IMR-90 (cell line): ENCODE measurements around the gene MUC5B. TPM values are rescaled to one million over a fixed set of nuclear protein-coding genes. Genes with fewer than 3 reads are reported as not detected.

Experiments
- ATAC-seq: fragments of 200-7000 bp; cut with Tn5 transposase; 2 replicates; pipeline ENCODE4 v1.9.1; 2020; ENCODE audit warnings: low read depth, mild to moderate bottlenecking, moderate library complexity
- BruUV-seq: library from RNA; stranded (reverse); fragments of 400-500 nt; replicated peaks from 2 replicates; lab custom pipeline; 2021; lab: Mats Ljungman, UMichigan
- CTCF ChIA-PET: fragments of 300-600 bp; formaldehyde crosslinking; extraction: SDS; loops from one replicate; lab custom pipeline; 2021; ENCODE audit warnings: antibody characterized with exemption; lab: Yijun Ruan, JAX
- POLR2A ChIA-PET: fragments of 300-600 bp; sonication (Branson Sonifier 250); formaldehyde crosslinking; loops from one replicate; lab custom pipeline; 2022; ENCODE audit warnings: antibody characterized with exemption; ENCODE audit not compliant: unreplicated experiment; lab: Charles Lee
- DNase-seq: peaks from one replicate; pipeline ENCODE4 v3.0.0; 2013
- H2AFZ ChIP-seq: replicated peaks from 2 replicates; pipeline ENCODE3; 2013; ENCODE audit warnings: low read length, mild to moderate bottlenecking; ENCODE audit not compliant: poor library complexity
- H2AK5ac ChIP-seq: 2 replicates; pipeline ENCODE4 v1.6.1; 2013; ENCODE audit warnings: low read depth, low read length, inconsistent platforms
- H2AK9ac ChIP-seq: replicated peaks from 2 replicates; pipeline ENCODE3; 2013; ENCODE audit warnings: mild to moderate bottlenecking, low read depth, low read length, moderate library complexity; ENCODE audit not compliant: poor library complexity
- H2BK120ac ChIP-seq: 2 replicates; pipeline ENCODE4 v1.6.1; 2013; ENCODE audit warnings: low read depth, low read length, inconsistent platforms
- H2BK15ac ChIP-seq: 3 replicates; pipeline ENCODE4 v1.6.1; 2013; ENCODE audit warnings: low read depth, low read length, inconsistent platforms
- H2BK20ac ChIP-seq: 2 replicates; pipeline ENCODE4 v1.6.1; 2013; ENCODE audit warnings: low read depth, mild to moderate bottlenecking, inconsistent platforms, low read length, moderate library complexity
- H2BK5ac ChIP-seq: 2 replicates; pipeline ENCODE4 v1.6.1; 2013; ENCODE audit warnings: mild to moderate bottlenecking, low read depth, low read length, inconsistent platforms; ENCODE audit not compliant: poor library complexity, severe bottlenecking
- H3K14ac ChIP-seq: replicated peaks from 2 replicates; pipeline ENCODE4 v1.6.1; 2013; ENCODE audit warnings: low read depth, low read length, inconsistent platforms
- H3K18ac ChIP-seq: 2 replicates; pipeline ENCODE4 v1.6.1; 2013; ENCODE audit warnings: low read depth, low read length, control low read depth
- H3K23ac ChIP-seq: 2 replicates; pipeline ENCODE4 v1.6.1; 2013; ENCODE audit warnings: low read depth, low read length, inconsistent platforms
- H3K27ac ChIP-seq: 2 replicates; pipeline ENCODE4 v1.5.1; 2013; ENCODE audit warnings: mild to moderate bottlenecking, control low read depth, low read length; ENCODE audit not compliant: insufficient read depth
- H3K27me3 ChIP-seq: 2 replicates; pipeline ENCODE4 v1.6.1; 2013; ENCODE audit warnings: low read length; ENCODE audit not compliant: control insufficient read depth, insufficient read depth
- H3K36me3 ChIP-seq: 2 replicates; pipeline ENCODE4 v1.6.1; 2013; ENCODE audit warnings: low read length, mixed read lengths; ENCODE audit not compliant: control insufficient read depth, insufficient read depth
- H3K4ac ChIP-seq: 2 replicates; pipeline ENCODE4 v1.6.1; 2013; ENCODE audit warnings: low read depth, low read length, inconsistent platforms
- H3K4me1 ChIP-seq: 2 replicates; pipeline ENCODE4 v1.6.1; 2013; ENCODE audit warnings: low read length, mixed read lengths; ENCODE audit not compliant: control insufficient read depth, insufficient read depth
- H3K4me2 ChIP-seq: 2 replicates; pipeline ENCODE4 v1.6.1; 2013; ENCODE audit warnings: low read depth, mild to moderate bottlenecking, control low read depth, low read length, moderate library complexity
- H3K4me3 ChIP-seq: 2 replicates; pipeline ENCODE4 v1.5.1; 2013; ENCODE audit warnings: low read depth, mild to moderate bottlenecking, control low read depth, low read length, moderate library complexity; ENCODE audit not compliant: insufficient read depth
- H3K56ac ChIP-seq: 2 replicates; pipeline ENCODE4 v1.6.1; 2013; ENCODE audit warnings: low read length, inconsistent platforms; ENCODE audit not compliant: insufficient read depth; ENCODE audit errors: extremely low read depth
- H3K79me1 ChIP-seq, 2 experiments: 2 replicates each; pipeline ENCODE4 v1.6.1; 2013; ENCODE audit warnings: low read length in 2 of 2, inconsistent platforms in 1 of 2, low read depth in 1 of 2
- H3K9ac ChIP-seq: 2 replicates; pipeline ENCODE4 v1.6.1; 2013; ENCODE audit warnings: low read depth, low read length, control low read depth
- H3K9me1 ChIP-seq: 2 replicates; pipeline ENCODE4 v1.6.1; 2013; ENCODE audit warnings: low read length, inconsistent platforms; ENCODE audit not compliant: insufficient read depth
- H3K9me3 ChIP-seq: 2 replicates; pipeline ENCODE4 v1.6.1; 2013; ENCODE audit warnings: low read length; ENCODE audit not compliant: control insufficient read depth, insufficient read depth
- H4K20me1 ChIP-seq: 2 replicates; pipeline ENCODE4 v1.6.1; 2013; ENCODE audit warnings: low read length, inconsistent platforms; ENCODE audit not compliant: insufficient read depth
- H4K5ac ChIP-seq: 2 replicates; pipeline ENCODE4 v1.6.1; 2013; ENCODE audit warnings: mild to moderate bottlenecking, low read depth, low read length, control low read depth
- H4K8ac ChIP-seq, 2 experiments: 2 replicates each; pipeline ENCODE4 v1.6.1; 2013; ENCODE audit warnings: low read depth in 2 of 2, low read length in 2 of 2, control low read depth in 1 of 2, inconsistent platforms in 1 of 2
- H4K91ac ChIP-seq: 2 replicates; pipeline ENCODE4 v1.6.1; 2013; ENCODE audit warnings: low read depth, low read length, inconsistent platforms; ENCODE audit not compliant: insufficient read depth
- BHLHE40 ChIP-seq: fragments of 150-350 bp; IDR thresholded peaks from 2 replicates; pipeline ENCODE4 v1.6.1; 2016; ENCODE audit warnings: mild to moderate bottlenecking, low read depth, low read length
- CHD1 ChIP-seq: IDR thresholded peaks from 2 replicates; pipeline ENCODE4 v1.6.1; 2012; ENCODE audit warnings: low read depth, low read length, improper control_type of control experiment
- ELK1 ChIP-seq: fragments of 150-350 bp; IDR thresholded peaks from 2 replicates; pipeline ENCODE4 v1.6.1; 2016; ENCODE audit warnings: low read depth, mild to moderate bottlenecking, low read length, moderate library complexity, borderline replicate concordance
- NFE2L2 ChIP-seq: fragments of 150-350 bp; IDR thresholded peaks from 2 replicates; pipeline ENCODE4 v1.6.1; 2016; ENCODE audit warnings: low read depth, mild to moderate bottlenecking, low read length
- RAD21 ChIP-seq: IDR thresholded peaks from 2 replicates; pipeline ENCODE4 v1.6.1; 2012; ENCODE audit warnings: low read length, improper control_type of control experiment
- RCOR1 ChIP-seq: IDR thresholded peaks from 2 replicates; pipeline ENCODE4 v1.6.1; 2012; ENCODE audit warnings: mild to moderate bottlenecking, low read length, improper control_type of control experiment; ENCODE audit not compliant: insufficient replicate concordance
- SMC3 ChIP-seq: fragments of 150-350 bp; IDR thresholded peaks from 2 replicates; pipeline ENCODE4 v1.6.1; 2016; ENCODE audit warnings: low read depth, mild to moderate bottlenecking, antibody characterized with exemption, low read length, moderate library complexity
- USF2 ChIP-seq: fragments of 150-350 bp; IDR thresholded peaks from 2 replicates; pipeline ENCODE4 v1.6.1; 2017; ENCODE audit warnings: mild to moderate bottlenecking, antibody characterized with exemption, low read length, low read depth
- WGBS, 2 experiments: methylation state at CpG; one replicate each; pipeline versions ENCODE4 v1.1.5 to v1.1.7; 2013; ENCODE audit warnings: missing lambda C conversion rate in 2 of 2; ENCODE audit not compliant: insufficient read length in 1 of 2; ENCODE audit errors: extremely low coverage in 2 of 2; 5-methylcytosine and 5-hydroxymethylcytosine counted together
- dilution Hi-C: fragments of 300-500 bp; cut with HindIII; formaldehyde crosslinking; loops from one replicate; pipeline ENCODE4 v1.14.3; 2018; ENCODE audit warnings: low sequenced_read_pairs; ENCODE audit not compliant: unreplicated experiment
- in situ Hi-C: fragments of 300-500 bp; cut with MboI; formaldehyde crosslinking; loops from 3 replicates; pipeline ENCODE4 v1.14.3; 2019; ENCODE audit warnings: low sequenced_read_pairs, inconsistent platforms, mixed read lengths
- intact Hi-C: fragments of 100-400 bp; cut with micrococcal nuclease; formaldehyde crosslinking; loops from 2 replicates; pipeline ENCODE4 v1.10.0; 2022
- polyA plus RNA-seq, 3 experiments: library from polyadenylated mRNA; depleted of rRNA; stranded (reverse); fragments of >200 nt; gene quantifications; 2 replicates each; pipeline ENCODE4 v1.2.3, GENCODE V29; 2012; ENCODE audit warnings: low replicate concordance in 1 of 3
- total RNA-seq: library from RNA; depleted of rRNA; stranded (reverse); fragments of >200 nt; gene quantifications from 2 replicates; pipeline ENCODE4 v1.2.3, GENCODE V29; 2012

The MUC5B gene
- total and polyA plus RNA-seq, 2 of the 4 experiments (the other 2 are of a cell fraction) = not detected

- H2BK5ac ChIP-seq = no peak overlapping the region
- dilution Hi-C loops = no loop called here
- H3K9ac ChIP-seq = no peak overlapping the region
- ATAC-seq (no peak), DNase-seq (no peak)
- H3K79me1 ChIP-seq = peaks cover 3 to 9% of the 10 kb centered on the region in 2 experiments; a peak in 1 of 4 replicates
- BruUV-seq = no TSS peak
- peaks cover 60% of the 10 kb centered on the region for H3K36me3 ChIP-seq
- no peak overlapping the region for H2AK5ac ChIP-seq
- H2BK20ac ChIP-seq = no peak overlapping the region
- TF ChIP-seq USF2 = no peak
- TF ChIP-seq ELK1 = no peak
- no peak for TF ChIP-seq NFE2L2
- no peak for TF ChIP-seq RAD21
- TF ChIP-seq SMC3 = no peak
- TF ChIP-seq RCOR1 = no peak
- no peak for TF ChIP-seq BHLHE40
- TF ChIP-seq CHD1 = no peak
- H4K91ac ChIP-seq = no peak overlapping the region
- H4K20me1 ChIP-seq = 0 out of 2 replicates have a peak, but pooled peaks cover 15% of the 10 kb centered on the region
- no peaks in the 10 kb centered on the region for H3K9me3 ChIP-seq
- H3K56ac ChIP-seq = no peak overlapping the region
- POLR2A ChIA-PET = no interaction called here
- no peak overlapping the region for H2BK15ac ChIP-seq
- no peak overlapping the region for H3K23ac ChIP-seq
- H3K4me3 ChIP-seq = no peak overlapping the region
- H3K14ac ChIP-seq = no peak overlapping the region
- CTCF ChIA-PET = no interaction called here
- no peaks in the 10 kb centered on the region for H3K27me3 ChIP-seq
- H3K18ac ChIP-seq = no peak overlapping the region
- no peak overlapping the region for H2BK120ac ChIP-seq
- H3K9me1 ChIP-seq = 0 out of 2 replicates have a peak, but pooled peaks cover 3% of the 10 kb centered on the region
- H3K4ac ChIP-seq = no peak overlapping the region
- H2AK9ac ChIP-seq = no peak overlapping the region
- no peaks in the 10 kb centered on the region for H3K4me1 ChIP-seq
- H4K5ac ChIP-seq = no peak overlapping the region
- H3K4me2 ChIP-seq = no peak overlapping the region
- in situ Hi-C loops = no loop called here
- no peak overlapping the region for H4K8ac ChIP-seq
- WGBS, 2 experiments = 60% methylated on average over 3 of the region's 3 CpGs; no CpG with 5 or more reads in 1 of the 2 experiments
- H3K27ac ChIP-seq = no peak overlapping the region
- no peak overlapping the region for H2AFZ ChIP-seq
- intact Hi-C loops = no loop called here
Measured at GRCh38 chr11:1281974-1282365, 59.1 kb downstream of the MUC5B start.
